GM21786 (cell line): ENCODE data around the gene TSHZ1.

Experiments used
- ATAC-seq: cut with Tn5 transposase; IDR thresholded peaks from one replicate; pipeline ENCODE4 v1.9.1; 2021; ENCODE audit not compliant: unreplicated experiment

The TSHZ1 gene

GRCh38 chr18:75246721-75247610, 36.4 kb downstream of the TSHZ1 start:
- ATAC-seq: no peak

GRCh38 chr18:75247611-75248421, 37.2 kb downstream of the TSHZ1 start:
- peak; percentile 54 for ATAC-seq

GRCh38 chr18:75248426-75249174, 38.0 kb downstream of the TSHZ1 start:
- ATAC-seq: no peak

- no peak for ATAC-seq
These were observed 38.5 kb downstream of the TSHZ1 start for GRCh38 chr18:75249175-75249518.

GRCh38 chr18:75249672-75250470, 39.3 kb downstream of the TSHZ1 start:
- ATAC-seq: no peak

GRCh38 chr18:75250471-75250821, 39.8 kb downstream of the TSHZ1 start:
- ATAC-seq: no peak

GRCh38 chr18:75251466-75251865, 40.9 kb downstream of the TSHZ1 start:
- no peak for ATAC-seq

- no peak for ATAC-seq
These were observed 41.5 kb downstream of the TSHZ1 start for GRCh38 chr18:75252136-75252535.

- no peak for ATAC-seq
These were observed 42.4 kb downstream of the TSHZ1 start for GRCh38 chr18:75253043-75253442.

GRCh38 chr18:75253784-75254183, 43.2 kb downstream of the TSHZ1 start:
- ATAC-seq: no peak

- ATAC-seq: no peak
These were observed 44.5 kb downstream of the TSHZ1 start for GRCh38 chr18:75255094-75255493.

- no peak for ATAC-seq
These were observed 45.8 kb downstream of the TSHZ1 start for GRCh38 chr18:75256376-75256775.

GRCh38 chr18:75257605-75258004, 47.0 kb downstream of the TSHZ1 start:
- no peak for ATAC-seq

- peak; percentile 83 for ATAC-seq
These were observed 51.0 kb downstream of the TSHZ1 start for GRCh38 chr18:75261430-75262223.

- ATAC-seq: no peak
These were observed 51.9 kb downstream of the TSHZ1 start for GRCh38 chr18:75262511-75262910.

- ATAC-seq: no peak
These were observed 53.6 kb downstream of the TSHZ1 start for GRCh38 chr18:75264195-75264594.

GRCh38 chr18:75264926-75265597, 54.5 kb downstream of the TSHZ1 start:
- ATAC-seq: no peak

GRCh38 chr18:75265872-75266271, 55.3 kb downstream of the TSHZ1 start:
- ATAC-seq: no peak

- ATAC-seq: peak; percentile 94
These were observed 57.2 kb downstream of the TSHZ1 start for GRCh38 chr18:75267643-75268363.
